Natural killer cell (primary cell): ENCODE data around the gene TUBG1. TPM values are rescaled to one million over a fixed set of nuclear protein-coding genes. Genes with fewer than 3 reads are reported as not detected.

ENCODE experiments used
- ATAC-seq, 3 donors: fragments of 150-1000 bp in 2 of 3; fragments of 200-7000 bp in 1 of 3; cut with Tn5 transposase; 1 replicate in 1 of 3; 2 replicates in 2 of 3; pipeline ENCODE4 v1.10.0; 2021; ENCODE audit warnings: mild to moderate bottlenecking in 2 of 3, moderate library complexity in 2 of 3
- DNase-seq, 2 donors: peaks; one replicate each; pipeline versions ENCODE4 v3.0.0 to v3.0.0-alpha.2; 2013 to 2021; ENCODE audit warnings: mixed read lengths in 1 of 2
- H3K27ac ChIP-seq: one replicate; pipeline ENCODE4 v1.5.1; 2013; ENCODE audit warnings: mild to moderate bottlenecking, low read length
- H3K27me3 ChIP-seq: one replicate; pipeline ENCODE4 v1.6.1; 2013; ENCODE audit warnings: low read length; ENCODE audit not compliant: control insufficient read depth, insufficient read depth
- H3K36me3 ChIP-seq: one replicate; pipeline ENCODE4 v1.6.1; 2013; ENCODE audit warnings: low read length; ENCODE audit not compliant: control insufficient read depth, insufficient read depth
- H3K4me1 ChIP-seq: one replicate; pipeline ENCODE4 v1.6.1; 2013; ENCODE audit warnings: low read length; ENCODE audit not compliant: control insufficient read depth, insufficient read depth
- H3K4me3 ChIP-seq: one replicate; pipeline ENCODE4 v1.5.1; 2013; ENCODE audit warnings: low read length
- H3K9me3 ChIP-seq: one replicate; pipeline ENCODE4 v1.6.1; 2013; ENCODE audit warnings: low read length; ENCODE audit not compliant: control insufficient read depth, insufficient read depth
- H3K27ac Mint-ChIP-seq, 2 donors: one replicate each; pipeline ENCODE4 v1.8.0; 2022; ENCODE audit warnings: mild to moderate bottlenecking in 2 of 2, mixed read lengths in 2 of 2, moderate library complexity in 1 of 2
- H3K27me3 Mint-ChIP-seq, 2 donors: one replicate each; pipeline ENCODE4 v1.8.0; 2022; ENCODE audit warnings: low read depth in 2 of 2, mixed read lengths in 2 of 2
- H3K36me3 Mint-ChIP-seq: one replicate; pipeline ENCODE4 v1.8.0; 2022; ENCODE audit warnings: mixed read lengths
- H3K4me1 Mint-ChIP-seq, 2 donors: one replicate each; pipeline ENCODE4 v1.8.0; 2022; ENCODE audit warnings: mixed read lengths in 2 of 2
- H3K4me3 Mint-ChIP-seq: one replicate; pipeline ENCODE4 v1.8.0; 2022; ENCODE audit warnings: mild to moderate bottlenecking, moderate library complexity, mixed read lengths
- H3K9me3 Mint-ChIP-seq, 2 donors: one replicate each; pipeline ENCODE4 v1.8.0; 2022; ENCODE audit warnings: mixed read lengths in 2 of 2
- CTCF ChIP-seq: fragments of 200-600 bp; IDR thresholded peaks from one replicate; pipeline ENCODE4 v1.8.0; 2022; ENCODE audit warnings: antibody characterized with exemption
- WGBS: methylation state at CpG from one replicate; pipeline ENCODE4 v1.1.7; 2013; ENCODE audit warnings: missing lambda C conversion rate; ENCODE audit not compliant: insufficient coverage; 5-methylcytosine and 5-hydroxymethylcytosine counted together
- intact Hi-C: fragments of 100-400 bp; cut with micrococcal nuclease; formaldehyde crosslinking; loops from one replicate; pipeline ENCODE4 v1.14.2; 2022
- total RNA-seq, 4 donors: library from RNA; stranded (reverse); fragments of 120-200 nt in 1 of 4; gene quantifications; one replicate each; pipeline versions ENCODE4 v1.2.3 to v1.2.4, GENCODE V29; 2013 to 2022

Gene TUBG1
- total RNA-seq, 3 donors from 2014 or later (not counting 1 experiment from before 2014, with no cell fraction given): 9.7 to 16.5 (median 13.0) TPM

- no peaks in the 10 kb centered on the region for H3K27me3 Mint-ChIP-seq
- H3K4me3 ChIP-seq: no peak overlapping the region
- H3K9me3 Mint-ChIP-seq: no peaks in the 10 kb centered on the region
- no peak overlapping the region for H3K4me3 Mint-ChIP-seq
- WGBS: 82% methylated on average over 1 of the region's 1 CpG
- intact Hi-C loops: no loop called here
- DNase-seq (no peak), ATAC-seq (no peak)
- H3K4me1 Mint-ChIP-seq: peaks cover 5 to 15% of the 10 kb centered on the region in 2 donors
- no peak overlapping the region for H3K27ac ChIP-seq
- H3K4me1 ChIP-seq: peaks cover 3% of the 10 kb centered on the region
- H3K36me3 Mint-ChIP-seq: peaks cover 7% of the 10 kb centered on the region
- no peak overlapping the region for H3K27ac Mint-ChIP-seq
- peaks cover 81% of the 10 kb centered on the region for H3K36me3 ChIP-seq
- H3K9me3 ChIP-seq: no peaks in the 10 kb centered on the region
- no peak for TF ChIP-seq CTCF
- no peaks in the 10 kb centered on the region for H3K27me3 ChIP-seq
Measured at GRCh38 chr17:42585353-42585752, 24.1 kb upstream of the TUBG1 start.

- H3K27me3 Mint-ChIP-seq: no peaks in the 10 kb centered on the region
- peaks cover 3% of the 10 kb centered on the region for H3K4me1 ChIP-seq
- no peak overlapping the region for H3K4me3 ChIP-seq
- ATAC-seq: no peak
- H3K36me3 Mint-ChIP-seq: peaks cover 7% of the 10 kb centered on the region
- DNase-seq: no peak
- no peak overlapping the region for H3K4me3 Mint-ChIP-seq
- no peaks in the 10 kb centered on the region for H3K9me3 Mint-ChIP-seq
- no peak for TF ChIP-seq CTCF
- H3K27me3 ChIP-seq: no peaks in the 10 kb centered on the region
- peaks cover 5 to 15% of the 10 kb centered on the region in 2 donors for H3K4me1 Mint-ChIP-seq
- peak overlapping the region in 1 of 2 donors; percentile 62 for H3K27ac Mint-ChIP-seq
- H3K36me3 ChIP-seq: peaks cover 81% of the 10 kb centered on the region
- H3K9me3 ChIP-seq: no peaks in the 10 kb centered on the region
- H3K27ac ChIP-seq: no peak overlapping the region
- 85% methylated on average over 7 of the region's 7 CpGs for WGBS
- intact Hi-C loops: no loop called here
Measured at GRCh38 chr17:42586514-42587230, 22.8 kb upstream of the TUBG1 start.

- Histone ChIP-seq H3K27ac (no peak overlapping the region), H3K4me3 (no peak overlapping the region), H3K36me3 (peaks cover 55% of the 10 kb centered on the region), H3K4me1 (no peaks in the 10 kb centered on the region), H3K27me3 (no peaks in the 10 kb centered on the region), H3K9me3 (no peaks in the 10 kb centered on the region)
- ATAC-seq (no peak), DNase-seq (no peak)
- intact Hi-C loops: no loop called here
- no peaks in the 10 kb centered on the region for H3K9me3 Mint-ChIP-seq
- H3K36me3 Mint-ChIP-seq: no peaks in the 10 kb centered on the region
- peaks cover 5 to 15% of the 10 kb centered on the region in 2 donors for H3K4me1 Mint-ChIP-seq
- no peak for TF ChIP-seq CTCF
- 100% methylated on average over 2 of the region's 2 CpGs for WGBS
- no peaks in the 10 kb centered on the region for H3K27me3 Mint-ChIP-seq
- H3K27ac Mint-ChIP-seq: no peak overlapping the region
- no peak overlapping the region for H3K4me3 Mint-ChIP-seq
Measured at GRCh38 chr17:42590886-42591285, 18.6 kb upstream of the TUBG1 start.

- over 99% methylated on average over 8 of the region's 9 CpGs for whole genome bisulfite sequencing
- no peak overlapping the region for H3K27ac Mint-ChIP-seq
- Histone ChIP-seq H3K27me3 (no peaks in the 10 kb centered on the region), H3K4me3 (no peak overlapping the region), H3K4me1 (no peaks in the 10 kb centered on the region), H3K36me3 (peaks cover 58% of the 10 kb centered on the region), H3K27ac (no peak overlapping the region), H3K9me3 (no peaks in the 10 kb centered on the region)
- TF ChIP-seq CTCF: no peak
- intact Hi-C loops: no loop called here
- H3K9me3 Mint-ChIP-seq: no peaks in the 10 kb centered on the region
- DNase-seq (no peak), ATAC-seq (no peak)
- no peak overlapping the region for H3K4me3 Mint-ChIP-seq
- no peaks in the 10 kb centered on the region for H3K36me3 Mint-ChIP-seq
- no peaks in the 10 kb centered on the region for H3K27me3 Mint-ChIP-seq
- H3K4me1 Mint-ChIP-seq: peaks cover 8 to 14% of the 10 kb centered on the region in 2 donors
Measured at GRCh38 chr17:42591411-42591810, 18.1 kb upstream of the TUBG1 start.
